Measurements from ENCODE around the gene PABPC1L2A. TPM values are rescaled to one million over a fixed set of nuclear protein-coding genes. Genes with fewer than 3 reads are reported as not detected.
"Not testable (repeated sequence)": the region's sequence is repeated elsewhere in the genome, so short reads cannot be mapped to it uniquely, and the experiment has no call there.

Gene PABPC1L2A
- total RNA-seq, 1 donor from 2014 or later: 3.8 TPM

GRCh38 chrX:73076838-73077237 lies 2.5 kb downstream of the PABPC1L2A start:
- peaks cover 4% of the 10 kb centered on the region for H3K27me3 Mint-ChIP-seq (ENCODE audit: unreplicated experiment)
- H3K4me1 Mint-ChIP-seq (ENCODE audit: unreplicated experiment): peaks cover 5% of the 10 kb centered on the region

GRCh38 chrX:73069365-73070035 lies 9.8 kb downstream of the PABPC1L2A start:
- H3K36me3 Mint-ChIP-seq (ENCODE audit: low read depth, unreplicated experiment): no peaks in the 10 kb centered on the region
- no peaks in the 10 kb centered on the region for H3K4me1 Mint-ChIP-seq (ENCODE audit: unreplicated experiment)
- no peak for DNase-seq (ENCODE audit: low spot score)
- no peaks in the 10 kb centered on the region for H3K27me3 Mint-ChIP-seq (ENCODE audit: unreplicated experiment)
- no peaks in the 10 kb centered on the region for H3K9me3 Mint-ChIP-seq (ENCODE audit: unreplicated experiment)
- H3K4me3 Mint-ChIP-seq (ENCODE audit: unreplicated experiment): no peak overlapping the region
- no peak overlapping the region for H3K27ac Mint-ChIP-seq (ENCODE audit: unreplicated experiment)
- TF ChIP-seq CTCF (IDR thresholded peaks at IDR 0.05; ENCODE audit: unreplicated experiment): no peak

More at GRCh38 chrX:73076838-73077237, 2.5 kb downstream of the PABPC1L2A start:
- Mint-ChIP-seq H3K36me3 (ENCODE audit: low read depth, unreplicated experiment) (no peaks in the 10 kb centered on the region), H3K27ac (ENCODE audit: unreplicated experiment) (no peak overlapping the region), H3K9me3 (ENCODE audit: unreplicated experiment) (no peaks in the 10 kb centered on the region), H3K4me3 (ENCODE audit: unreplicated experiment) (no peak overlapping the region)
- TF ChIP-seq CTCF (IDR thresholded peaks at IDR 0.05; ENCODE audit: unreplicated experiment): no peak
- no peak for DNase-seq (ENCODE audit: low spot score)

- no peaks in the 10 kb centered on the region for H3K36me3 Mint-ChIP-seq (ENCODE audit: low read depth, unreplicated experiment)
- TF ChIP-seq CTCF (IDR thresholded peaks at IDR 0.05; ENCODE audit: unreplicated experiment): no peak
- H3K4me1 Mint-ChIP-seq (ENCODE audit: unreplicated experiment): no peaks in the 10 kb centered on the region
- no peaks in the 10 kb centered on the region for H3K9me3 Mint-ChIP-seq (ENCODE audit: unreplicated experiment)
- no peaks in the 10 kb centered on the region for H3K27me3 Mint-ChIP-seq (ENCODE audit: unreplicated experiment)
- H3K27ac Mint-ChIP-seq (ENCODE audit: unreplicated experiment): no peak overlapping the region
- no peak for DNase-seq (ENCODE audit: low spot score)
- H3K4me3 Mint-ChIP-seq (ENCODE audit: unreplicated experiment): no peak overlapping the region
Observed at GRCh38 chrX:73068467-73069364, 10.6 kb downstream of the PABPC1L2A start.

- not testable (repeated sequence) for H3K27ac Mint-ChIP-seq (ENCODE audit: unreplicated experiment); H3K4me1 Mint-ChIP-seq (ENCODE audit: unreplicated experiment); H3K9me3 Mint-ChIP-seq (ENCODE audit: unreplicated experiment); H3K4me3 Mint-ChIP-seq (ENCODE audit: unreplicated experiment); H3K36me3 Mint-ChIP-seq (ENCODE audit: low read depth, unreplicated experiment); H3K27me3 Mint-ChIP-seq (ENCODE audit: unreplicated experiment); DNase-seq (ENCODE audit: low spot score)
Observed at GRCh38 chrX:73067761-73068466, 11.4 kb downstream of the PABPC1L2A start.

GRCh38 chrX:73028876-73029275 lies 50.4 kb downstream of the PABPC1L2A start:
- Mint-ChIP-seq H3K4me3 (ENCODE audit: unreplicated experiment) (no peak overlapping the region), H3K27ac (ENCODE audit: unreplicated experiment) (no peak overlapping the region), H3K4me1 (ENCODE audit: unreplicated experiment) (no peaks in the 10 kb centered on the region), H3K27me3 (ENCODE audit: unreplicated experiment) (no peaks in the 10 kb centered on the region), H3K36me3 (ENCODE audit: low read depth, unreplicated experiment) (no peaks in the 10 kb centered on the region), H3K9me3 (ENCODE audit: unreplicated experiment) (no peaks in the 10 kb centered on the region)
- DNase-seq (ENCODE audit: low spot score): no peak
- TF ChIP-seq CTCF (IDR thresholded peaks at IDR 0.05; ENCODE audit: unreplicated experiment): no peak

All from endothelial cell (in vitro differentiated cells).